LNCaP clone FGC (cell line): Measurements from ENCODE around the gene KLHL29.

ENCODE experiments used
- DNase-seq: peaks from one replicate; pipeline ENCODE4 v3.0.0-alpha.2; 2011; ENCODE audit warnings: low read depth
- H3K4me3 ChIP-seq: 2 replicates; pipeline ENCODE4 v1.5.1; 2011; ENCODE audit warnings: mild to moderate bottlenecking, low read depth, low read length, control low read depth
- CTCF ChIP-seq: IDR thresholded peaks from 2 replicates; pipeline ENCODE4 v1.5.1; 2012; ENCODE audit warnings: mild to moderate bottlenecking; ENCODE audit not compliant: control insufficient read depth, insufficient read depth; ENCODE audit errors: extremely low read depth

KLHL29 gene

GRCh38 chr2:23698116-23698693, 313.2 kb downstream of the KLHL29 start:
- no peak for DNase-seq
- H3K4me3 ChIP-seq: no peak overlapping the region
- no peak for TF ChIP-seq CTCF

- no peak for DNase-seq
These were observed 314.0 kb downstream of the KLHL29 start for GRCh38 chr2:23698721-23699579.

GRCh38 chr2:23699580-23699925, 314.6 kb downstream of the KLHL29 start:
- DNase-seq: no peak
- no peak overlapping the region for H3K4me3 ChIP-seq
- TF ChIP-seq CTCF: no peak

More at GRCh38 chr2:23698721-23699579, 314.0 kb downstream of the KLHL29 start:
- TF ChIP-seq CTCF: no peak
- no peak overlapping the region for H3K4me3 ChIP-seq

GRCh38 chr2:23700627-23701026, 315.6 kb downstream of the KLHL29 start:
- TF ChIP-seq CTCF: no peak
- DNase-seq: no peak
- H3K4me3 ChIP-seq: no peak overlapping the region

GRCh38 chr2:23703037-23703582, 318.1 kb downstream of the KLHL29 start:
- DNase-seq: no peak
- no peak overlapping the region for H3K4me3 ChIP-seq
- no peak for TF ChIP-seq CTCF

GRCh38 chr2:23703583-23704385, 318.8 kb downstream of the KLHL29 start:
- no peak for DNase-seq
- no peak for TF ChIP-seq CTCF
- no peak overlapping the region for H3K4me3 ChIP-seq
